Prostate gland (tissue), 2 donors: ENCODE results near the gene VPS52.

Experiments used
- CTCF ChIP-seq, 4 experiments: fragments of 200-600 bp in 2 of 4; fragments of 450-650 bp in 2 of 4; sonication (generic) in 2 of 4; IDR thresholded peaks; 1 replicate in 3 of 4; 2 replicates in 1 of 4; pipeline ENCODE4 v1.5.1; 2016 to 2019; ENCODE audit warnings: antibody characterized with exemption in 4 of 4, mild to moderate bottlenecking in 2 of 4, moderate library complexity in 2 of 4
- POLR2A ChIP-seq: fragments of 450-650 bp; IDR thresholded peaks from one replicate; pipeline ENCODE4 v1.6.1; 2016; ENCODE audit warnings: antibody characterized with exemption, mild to moderate bottlenecking
- POLR2AphosphoS5 ChIP-seq: sonication (generic); formaldehyde crosslinking; IDR thresholded peaks from one replicate; pipeline ENCODE4 v1.6.1; 2017; ENCODE audit warnings: antibody characterized with exemption

DNA sequence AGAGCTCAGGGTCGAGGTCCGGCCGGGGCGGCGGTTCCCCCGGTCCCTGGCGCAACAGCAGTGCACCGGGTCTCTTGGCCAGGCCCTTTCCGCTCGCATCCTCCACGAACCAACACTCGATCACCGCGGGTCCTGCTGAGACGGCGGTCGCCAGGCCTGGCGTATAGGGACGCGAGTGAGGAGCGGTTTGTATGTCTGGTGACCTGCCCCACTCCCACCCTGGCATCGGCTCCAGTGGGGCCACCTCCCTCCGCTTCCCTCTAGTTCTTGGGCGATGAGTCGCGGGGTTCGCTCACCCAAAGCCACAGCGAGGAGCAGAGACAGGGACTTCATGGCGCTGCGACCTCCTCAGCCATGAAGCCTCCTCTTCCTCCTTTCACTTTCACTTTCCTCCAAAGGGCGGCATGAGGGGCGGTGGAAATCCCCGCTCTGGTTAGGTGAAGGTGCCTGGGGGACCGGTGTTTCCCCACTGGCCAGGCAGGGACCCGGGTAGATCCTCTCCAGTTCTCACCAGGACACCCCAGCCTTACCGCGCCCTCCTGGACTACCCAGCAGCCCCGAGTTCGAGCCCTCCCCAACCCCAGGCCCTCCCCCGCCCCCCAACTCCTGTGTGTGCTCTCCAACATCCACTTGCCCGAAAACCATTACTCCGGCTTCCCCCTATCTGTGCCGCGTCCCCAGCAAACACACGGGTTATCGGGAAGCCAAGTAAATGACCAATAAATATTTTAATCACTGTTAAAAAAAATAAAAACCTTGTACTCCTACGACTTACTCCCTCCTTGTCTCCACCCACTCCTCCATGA lies 42.2 kb upstream of the VPS52 start, which contains the start of gene TAPBP:
- TF ChIP-seq CTCF (IDR thresholded peaks at IDR 0.05) (no peak), POLR2A (peak; percentile 68), POLR2AphosphoS5 (peak; percentile 70)
